A673 (cell line): ENCODE measurements around the gene SPNS1. TPM values are rescaled to one million over a fixed set of nuclear protein-coding genes. Genes with fewer than 3 reads are reported as not detected.

Experiments
- total RNA-seq: library from RNA; stranded (reverse); gene quantifications from 2 replicates; pipeline ENCODE4 v1.2.3, GENCODE V29; 2021

Gene SPNS1
- total RNA-seq, 1 experiment from 2014 or later: 46.3 TPM

Other genes with a start within 250 kb of the SPNS1 start
- gene NPIPB9, start 223.0 kb upstream of the SPNS1 start, total RNA-seq: 0.92 and 2.1 TPM in 2 replicates
- gene ATXN2L, start 151.8 kb upstream of the SPNS1 start, total RNA-seq: 330 and 335 TPM in 2 replicates
- gene TUFM, start 128.4 kb upstream of the SPNS1 start, total RNA-seq: 228 and 244 TPM in 2 replicates
- gene SH2B1, start 110.9 kb upstream of the SPNS1 start, total RNA-seq: 55.9 and 57.8 TPM in 2 replicates
- gene ATP2A1, start 96.3 kb upstream of the SPNS1 start, total RNA-seq: 3.0 and 3.5 TPM in 2 replicates
- gene RABEP2, start 49.5 kb upstream of the SPNS1 start, total RNA-seq: 15.4 and 17.6 TPM in 2 replicates
- gene CD19, start 42.8 kb upstream of the SPNS1 start, total RNA-seq: not detected in 2 replicates
- 63.4 and 63.5 TPM in 2 replicates for gene NFATC2IP, start 23.8 kb upstream of the SPNS1 start, total RNA-seq
- gene LAT, start 10.3 kb downstream of the SPNS1 start, total RNA-seq: 2.8 and 5.5 TPM in 2 replicates